HG03565 (cell line): ENCODE results near the gene FCHSD1.
"Not testable (repeated sequence)": the region's sequence is repeated elsewhere in the genome, so short reads cannot be mapped to it uniquely, and the experiment has no call there.

Source experiments
- ATAC-seq: cut with Tn5 transposase; IDR thresholded peaks from one replicate; pipeline ENCODE4 v1.9.1; 2021; ENCODE audit warnings: mild to moderate bottlenecking, moderate library complexity; ENCODE audit not compliant: unreplicated experiment

The FCHSD1 gene

GRCh38 chr5:141618030-141618803, 33.0 kb downstream of the FCHSD1 start:
- peak; percentile 17 for ATAC-seq

- ATAC-seq: no peak
Observed at GRCh38 chr5:141617682-141618029, 33.6 kb downstream of the FCHSD1 start.

GRCh38 chr5:141617128-141617527, 34.1 kb downstream of the FCHSD1 start:
- ATAC-seq: no peak

- ATAC-seq: no peak
Observed at GRCh38 chr5:141615991-141616720, 35.1 kb downstream of the FCHSD1 start.

- no peak for ATAC-seq
Observed at GRCh38 chr5:141613344-141613743, 37.9 kb downstream of the FCHSD1 start.

GRCh38 chr5:141611289-141611688, 39.9 kb downstream of the FCHSD1 start:
- ATAC-seq: no peak

- ATAC-seq: not testable (repeated sequence)
Observed at GRCh38 chr5:141609921-141610320, 41.3 kb downstream of the FCHSD1 start.

GRCh38 chr5:141609044-141609443, 42.2 kb downstream of the FCHSD1 start:
- ATAC-seq: no peak

GRCh38 chr5:141608557-141608956, 42.7 kb downstream of the FCHSD1 start:
- no peak for ATAC-seq

GRCh38 chr5:141608046-141608445, 43.2 kb downstream of the FCHSD1 start:
- ATAC-seq: no peak

- peak; percentile 94 for ATAC-seq
Observed at GRCh38 chr5:141605523-141606277, 45.5 kb downstream of the FCHSD1 start.

GRCh38 chr5:141603923-141604717, 47.1 kb downstream of the FCHSD1 start:
- no peak for ATAC-seq

GRCh38 chr5:141602606-141603005, 48.6 kb downstream of the FCHSD1 start:
- ATAC-seq: no peak

- peak; percentile 31 for ATAC-seq
Observed at GRCh38 chr5:141598391-141599345, 52.5 kb downstream of the FCHSD1 start.

GRCh38 chr5:141597814-141598213, 53.4 kb downstream of the FCHSD1 start:
- ATAC-seq: no peak

- ATAC-seq: no peak
Observed at GRCh38 chr5:141597394-141597793, 53.8 kb downstream of the FCHSD1 start.

GRCh38 chr5:141596867-141597266, 54.4 kb downstream of the FCHSD1 start:
- ATAC-seq: no peak

- no peak for ATAC-seq
Observed at GRCh38 chr5:141590127-141590526, 61.1 kb downstream of the FCHSD1 start.
